RPMI7951 (cell line): Measurements from ENCODE around the gene NACAD. TPM values are rescaled to one million over a fixed set of nuclear protein-coding genes. Genes with fewer than 3 reads are reported as not detected.

Source experiments
- total RNA-seq: library from RNA; depleted of rRNA; stranded (reverse); fragments of >200 nt; shearing (Covaris generic); gene quantifications from 2 replicates; pipeline ENCODE4 v1.2.3, GENCODE V29; 2014; rRNA removed

The NACAD gene
- total RNA-seq, 1 experiment from 2014 or later, result 0.24 TPM

Other genes with a start within 250 kb of the NACAD start
- gene H2AZ2, start 240.9 kb downstream of the NACAD start, total RNA-seq, result 822 and 1,026 TPM in 2 replicates
- gene PURB, start 203.4 kb downstream of the NACAD start, total RNA-seq, result 28.2 and 30.7 TPM in 2 replicates
- under 0.01 TPM in 1 of 2 replicates, not detected in the other for gene MYO1G, start 110.0 kb downstream of the NACAD start, total RNA-seq
- gene CCM2, start 88.8 kb downstream of the NACAD start, total RNA-seq, result 65.0 and 75.1 TPM in 2 replicates
- gene TBRG4, start 22.7 kb upstream of the NACAD start, total RNA-seq, result 89.3 and 94.0 TPM in 2 replicates
- gene RAMP3, start 68.8 kb upstream of the NACAD start, total RNA-seq, result 0.78 and 0.84 TPM in 2 replicates